ENCODE data around the gene ESYT3. TPM values are rescaled to one million over a fixed set of nuclear protein-coding genes. Genes with fewer than 3 reads are reported as not detected.

The ESYT3 gene, protein sequence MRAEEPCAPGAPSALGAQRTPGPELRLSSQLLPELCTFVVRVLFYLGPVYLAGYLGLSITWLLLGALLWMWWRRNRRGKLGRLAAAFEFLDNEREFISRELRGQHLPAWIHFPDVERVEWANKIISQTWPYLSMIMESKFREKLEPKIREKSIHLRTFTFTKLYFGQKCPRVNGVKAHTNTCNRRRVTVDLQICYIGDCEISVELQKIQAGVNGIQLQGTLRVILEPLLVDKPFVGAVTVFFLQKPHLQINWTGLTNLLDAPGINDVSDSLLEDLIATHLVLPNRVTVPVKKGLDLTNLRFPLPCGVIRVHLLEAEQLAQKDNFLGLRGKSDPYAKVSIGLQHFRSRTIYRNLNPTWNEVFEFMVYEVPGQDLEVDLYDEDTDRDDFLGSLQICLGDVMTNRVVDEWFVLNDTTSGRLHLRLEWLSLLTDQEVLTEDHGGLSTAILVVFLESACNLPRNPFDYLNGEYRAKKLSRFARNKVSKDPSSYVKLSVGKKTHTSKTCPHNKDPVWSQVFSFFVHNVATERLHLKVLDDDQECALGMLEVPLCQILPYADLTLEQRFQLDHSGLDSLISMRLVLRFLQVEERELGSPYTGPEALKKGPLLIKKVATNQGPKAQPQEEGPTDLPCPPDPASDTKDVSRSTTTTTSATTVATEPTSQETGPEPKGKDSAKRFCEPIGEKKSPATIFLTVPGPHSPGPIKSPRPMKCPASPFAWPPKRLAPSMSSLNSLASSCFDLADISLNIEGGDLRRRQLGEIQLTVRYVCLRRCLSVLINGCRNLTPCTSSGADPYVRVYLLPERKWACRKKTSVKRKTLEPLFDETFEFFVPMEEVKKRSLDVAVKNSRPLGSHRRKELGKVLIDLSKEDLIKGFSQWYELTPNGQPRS
- 0.36 to 0.79 TPM (median 0.52 TPM) in 5 replicates for total RNA-seq (2022; extraction: Qiagen RNA extraction)

DNA sequence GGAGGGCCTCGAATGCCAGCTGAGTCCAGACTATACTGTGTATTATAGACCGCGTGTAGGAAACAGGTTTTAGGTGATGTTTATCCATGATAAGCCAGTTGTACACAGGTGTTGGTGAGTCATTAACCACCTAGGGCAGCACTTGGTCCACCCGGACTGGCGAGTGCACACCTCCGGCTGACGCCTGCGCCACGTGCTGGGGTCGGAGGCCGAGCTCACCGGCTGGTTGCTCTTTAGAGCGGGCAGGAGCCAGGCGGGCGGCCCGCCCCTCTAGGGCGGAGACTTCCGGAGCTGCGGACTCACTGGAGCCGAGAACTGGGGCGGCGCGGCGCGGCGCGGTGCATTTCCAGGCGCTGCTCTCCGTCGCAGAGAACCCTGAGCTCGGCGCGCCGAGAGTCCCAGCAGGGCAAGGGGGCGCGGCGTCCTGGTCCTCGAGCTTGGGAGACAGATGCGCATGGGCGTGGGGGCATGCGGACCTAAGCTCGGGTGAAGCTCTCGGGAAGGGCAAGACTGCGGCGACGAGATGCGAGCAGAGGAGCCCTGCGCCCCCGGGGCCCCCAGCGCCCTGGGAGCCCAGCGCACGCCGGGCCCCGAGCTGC, at the start of gene ESYT3:
Gene ESYT3, plus strand, starts transcription at position 341 of the 599 bp plus-strand sequence. Its CDS starts 183 bp downstream, at position 524.

Other genes with a start within 250 kb of the ESYT3 start
- gene ARMC8, start 247.3 kb upstream of the ESYT3 start, total RNA-seq (2022; extraction: Qiagen RNA extraction) = 37.0 to 48.3 TPM (median 42.2 TPM) in 5 replicates
- gene NME9, start 104.8 kb upstream of the ESYT3 start, total RNA-seq (2022; extraction: Qiagen RNA extraction) = 0.14 TPM in 1 of 5 replicates, not detected in the others
- 7.8 to 11.0 TPM (median 9.5 TPM) in 5 replicates for gene MRAS, start 86.0 kb upstream of the ESYT3 start, total RNA-seq (2022; extraction: Qiagen RNA extraction)
- gene CEP70, start 159.6 kb downstream of the ESYT3 start, total RNA-seq (2022; extraction: Qiagen RNA extraction) = 9.8 to 13.1 TPM (median 11.6 TPM) in 5 replicates
- gene FAIM, start 174.2 kb downstream of the ESYT3 start, total RNA-seq (2022; extraction: Qiagen RNA extraction) = 32.8 to 38.8 TPM (median 35.8 TPM) in 5 replicates

Measured in A549 treated with dexamethasone at 1 μM for 4 hours (cell line).